ENCODE measurements around the gene KRT14.
"Not testable (repeated sequence)": the region's sequence is repeated elsewhere in the genome, so short reads cannot be mapped to it uniquely, and the experiment has no call there.

The KRT14 gene

DNA sequence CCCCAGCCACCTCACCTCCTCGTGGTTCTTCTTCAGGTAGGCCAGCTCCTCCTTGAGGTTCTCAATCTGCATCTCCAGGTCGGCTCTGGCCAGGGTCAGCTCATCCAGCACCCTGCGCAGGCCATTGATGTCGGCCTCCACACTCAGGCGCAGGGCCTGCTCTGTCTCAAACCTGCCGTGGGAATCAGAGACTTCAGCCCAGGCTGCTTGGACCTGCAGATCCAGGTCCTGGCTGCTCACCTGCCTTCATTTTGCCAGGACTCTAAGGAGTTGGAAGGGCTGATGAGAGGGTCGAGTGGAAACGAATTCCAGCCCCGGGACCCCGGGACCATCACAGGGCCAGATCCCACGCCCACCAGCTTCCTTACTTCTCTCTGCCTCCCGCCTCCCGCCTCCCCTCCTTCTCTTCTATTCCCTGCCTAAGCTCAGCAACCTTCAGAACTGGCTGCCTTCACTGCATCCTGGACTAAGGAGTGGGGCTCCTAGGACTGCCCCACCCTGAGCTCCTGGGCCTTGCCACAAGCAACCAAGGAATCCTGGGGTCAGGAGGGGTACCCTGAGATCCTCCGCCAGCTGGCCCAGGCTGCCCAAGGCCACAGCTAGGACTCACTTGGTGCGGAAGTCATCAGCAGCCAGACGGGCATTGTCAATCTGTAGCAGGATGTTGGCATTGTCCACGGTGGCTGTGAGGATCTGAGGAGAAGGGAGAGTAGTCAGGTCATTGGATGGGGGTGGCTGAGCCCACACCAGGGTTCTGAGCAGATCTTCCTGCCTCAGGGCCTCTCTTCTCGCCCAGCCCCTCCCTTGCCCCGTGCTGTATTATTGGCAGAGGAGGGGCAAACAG lies 35.9 kb upstream of the KRT14 start:
- DNase-seq: not testable (repeated sequence)

DNA sequence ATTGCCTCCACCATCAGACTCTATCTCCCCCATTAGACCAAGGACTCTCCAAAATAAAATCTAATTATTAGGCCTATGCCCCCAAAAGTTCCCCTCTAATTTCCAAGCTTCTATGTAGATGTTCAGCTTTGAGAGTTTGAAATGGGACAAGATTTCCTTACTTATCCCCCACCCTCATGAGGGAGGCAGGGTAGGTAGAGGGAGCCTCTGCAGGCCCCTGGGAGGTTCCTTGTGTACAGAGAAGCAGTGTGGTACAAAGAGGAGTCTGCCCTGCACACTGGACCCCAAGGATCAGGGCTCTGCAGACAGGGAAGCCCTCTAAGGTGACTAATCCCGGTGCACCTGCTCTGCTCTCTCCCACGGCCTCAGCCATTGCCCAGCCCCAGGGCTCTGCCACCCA lies 35.2 kb upstream of the KRT14 start:
- no peak for DNase-seq

DNA sequence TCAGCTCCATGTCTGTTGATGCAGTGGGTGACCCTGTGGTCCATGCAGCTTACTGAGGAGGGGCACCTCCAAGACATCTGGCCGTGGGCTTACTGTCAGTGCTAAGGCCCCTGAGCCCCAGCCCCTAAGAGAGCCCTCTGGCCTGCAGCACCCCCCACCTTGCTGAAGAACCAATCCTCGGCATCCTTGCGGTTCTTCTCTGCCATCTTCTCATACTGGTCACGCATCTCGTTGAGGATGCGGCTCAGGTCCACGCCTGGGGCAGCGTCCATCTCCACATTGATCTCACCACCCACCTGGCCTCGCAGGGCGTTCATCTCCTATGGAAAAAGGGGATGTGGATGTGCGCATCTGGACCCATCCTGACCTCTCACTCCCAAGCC lies 34.7 kb upstream of the KRT14 start:
- not testable (repeated sequence) for DNase-seq

DNA sequence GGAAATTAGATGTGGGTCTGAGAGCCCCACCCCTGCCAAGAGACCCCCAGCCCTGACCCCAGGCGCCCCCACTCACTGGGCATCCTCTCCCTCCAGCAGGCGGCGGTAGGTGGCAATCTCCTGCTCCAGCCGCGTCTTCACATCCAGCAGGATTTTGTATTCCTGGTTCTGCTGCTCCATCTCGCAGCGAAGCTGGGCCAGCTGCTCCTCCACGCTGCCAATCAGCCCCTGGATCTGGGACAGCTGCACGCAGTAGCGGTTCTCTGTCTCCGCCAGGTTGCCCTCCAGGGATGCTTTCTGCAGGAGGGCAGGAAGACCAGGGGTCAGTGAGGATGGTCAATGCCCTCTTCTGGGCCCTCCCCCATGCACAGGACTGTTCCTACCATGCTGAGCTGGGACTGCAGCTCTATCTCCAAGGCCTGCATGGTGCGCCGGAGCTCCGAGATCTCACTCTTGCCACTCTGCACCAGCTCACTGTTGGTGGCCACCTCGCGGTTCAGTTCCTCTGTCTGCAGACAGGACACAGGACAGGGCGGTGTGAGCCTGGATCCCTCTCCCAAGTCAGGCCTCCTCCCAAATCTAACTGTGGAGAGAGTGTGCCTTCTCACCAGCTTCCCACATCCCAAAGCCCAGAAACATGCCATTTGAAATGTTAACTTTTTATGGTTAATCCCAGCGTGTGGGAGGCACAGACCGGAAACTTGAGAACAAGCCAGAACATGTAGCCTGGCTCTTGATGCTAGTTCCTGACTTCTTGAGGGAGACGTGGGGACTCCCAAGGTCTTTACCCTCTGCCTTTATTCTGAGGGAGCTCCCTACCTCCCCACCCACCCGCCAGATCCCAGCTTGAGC lies 34.1 kb upstream of the KRT14 start:
- no peak for DNase-seq

DNA sequence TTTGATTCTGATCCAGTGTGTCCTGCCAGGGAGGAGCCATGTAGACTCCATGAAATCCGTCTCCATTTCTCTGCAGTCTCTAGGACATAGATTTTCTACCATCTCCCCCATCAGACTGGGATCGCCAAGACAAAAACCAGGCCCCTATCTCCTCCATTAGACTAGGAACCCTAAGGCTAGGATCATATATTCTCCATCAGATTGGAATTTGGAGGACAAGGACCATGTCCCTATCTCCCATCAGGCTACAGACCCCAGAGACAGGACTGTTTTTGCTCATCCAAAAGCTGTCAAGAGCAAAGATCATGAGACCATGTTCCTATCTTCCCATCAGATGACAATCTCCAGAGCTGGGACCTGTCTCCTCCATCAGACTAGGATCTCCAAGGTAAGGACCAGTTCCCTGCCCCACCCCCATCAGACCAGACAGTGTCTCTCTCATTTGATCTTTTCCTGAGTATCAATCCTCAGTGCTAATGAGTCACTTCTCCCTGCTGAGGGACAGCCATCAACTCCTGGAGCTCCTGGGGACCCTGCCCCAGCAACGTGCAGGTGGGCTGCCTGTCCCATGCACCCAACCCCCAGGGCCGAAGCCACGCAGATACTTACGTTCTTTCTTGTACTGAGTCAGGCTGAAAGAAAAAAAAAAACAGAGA lies 33.4 kb upstream of the KRT14 start:
- not testable (repeated sequence) for DNase-seq

DNA sequence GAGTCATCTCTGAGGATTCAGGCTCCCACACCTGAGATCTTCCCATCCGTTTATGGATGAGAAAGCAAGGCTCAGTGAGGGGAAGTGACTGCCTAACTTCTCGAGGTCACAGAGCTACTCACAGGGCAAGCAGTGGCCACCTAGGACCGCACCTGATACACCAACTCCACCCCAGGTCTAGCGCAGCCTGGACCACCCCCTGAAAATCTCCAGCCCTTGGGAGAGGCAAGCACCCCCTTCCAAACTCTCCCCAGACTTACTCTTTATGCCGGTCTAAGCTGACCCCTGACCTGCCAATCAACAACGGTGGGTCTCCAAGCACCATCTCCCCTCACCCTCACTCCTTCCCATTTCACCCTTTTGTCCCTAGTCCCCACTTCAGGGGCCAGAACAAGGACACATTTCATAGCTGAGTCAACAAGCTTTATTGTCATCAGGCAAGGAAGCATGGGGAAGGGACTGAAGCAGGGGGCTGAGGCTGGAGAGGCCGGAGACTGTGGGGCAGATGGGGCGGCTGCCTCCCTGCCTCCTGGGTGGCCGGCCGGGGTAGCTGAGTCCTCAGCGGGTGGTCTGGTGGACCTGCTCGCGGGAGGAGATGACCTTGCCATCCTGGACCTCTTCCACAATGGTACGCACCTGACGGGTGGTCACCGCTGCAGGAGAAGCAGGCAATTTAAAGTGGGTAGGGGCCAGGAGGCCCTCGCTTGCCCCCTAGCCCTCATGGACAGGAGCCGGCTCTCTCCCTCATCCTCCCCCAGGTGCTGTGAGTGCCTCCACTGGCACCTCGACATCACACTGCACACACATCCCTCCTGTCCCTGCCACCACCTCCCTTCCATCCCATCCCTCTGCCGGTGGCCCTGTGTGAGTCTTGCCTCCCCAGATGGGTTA lies 32.6 kb upstream of the KRT14 start:
- no peak for DNase-seq

DNA sequence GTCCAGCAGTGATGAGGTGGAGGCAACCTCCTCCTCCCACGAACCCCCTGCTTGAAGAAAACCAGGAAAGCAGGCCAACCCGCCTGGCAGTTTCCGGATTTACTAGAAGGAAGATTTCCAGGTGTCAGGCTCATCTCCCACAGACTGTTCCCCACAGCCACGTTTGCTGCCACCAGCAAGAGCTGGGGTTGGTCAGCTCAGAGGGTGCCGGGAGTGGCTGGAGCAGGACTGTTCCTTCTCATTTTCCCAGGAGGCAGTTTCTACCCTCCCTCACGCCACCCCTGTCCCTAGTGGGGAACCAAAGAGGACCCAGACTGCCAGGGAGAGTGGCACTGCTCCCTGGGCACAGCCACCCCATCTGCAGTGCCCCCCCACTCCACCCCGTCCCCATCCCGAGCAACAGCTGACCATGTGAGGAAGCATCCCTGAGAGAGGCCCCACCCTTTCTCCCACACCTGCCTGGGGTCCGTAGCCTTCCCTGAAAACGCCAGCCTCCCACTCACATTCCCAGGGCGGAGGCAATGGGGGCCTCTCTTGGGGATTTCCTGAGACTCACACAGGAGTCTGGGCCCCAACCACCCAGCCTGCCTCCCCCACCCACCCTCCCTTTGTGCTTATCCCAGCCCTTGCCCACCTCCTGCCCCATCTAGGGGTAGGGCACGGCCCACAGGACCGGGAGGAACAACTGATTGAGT lies 31.8 kb upstream of the KRT14 start:
- DNase-seq: no peak

DNA sequence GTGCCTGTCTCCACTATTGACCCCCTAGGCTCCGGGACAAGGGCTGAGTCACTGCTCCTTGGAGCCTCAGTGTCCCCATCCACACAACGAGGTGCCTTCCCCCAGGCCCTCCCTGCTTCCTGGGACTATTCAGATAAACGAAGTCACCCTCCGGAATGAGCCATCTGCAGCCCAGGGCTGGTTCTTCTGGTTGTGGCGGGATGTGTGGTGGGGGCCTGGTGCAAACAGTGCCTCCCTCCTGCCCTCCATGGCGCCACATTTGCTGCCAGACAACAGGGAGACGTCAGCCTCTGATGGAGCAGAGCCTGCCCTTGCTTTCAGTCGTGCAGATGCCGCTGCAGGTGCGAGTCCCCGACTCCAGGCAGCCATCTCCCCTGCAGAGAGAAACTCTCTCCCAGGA lies 31.0 kb upstream of the KRT14 start:
- DNase-seq: no peak

DNA sequence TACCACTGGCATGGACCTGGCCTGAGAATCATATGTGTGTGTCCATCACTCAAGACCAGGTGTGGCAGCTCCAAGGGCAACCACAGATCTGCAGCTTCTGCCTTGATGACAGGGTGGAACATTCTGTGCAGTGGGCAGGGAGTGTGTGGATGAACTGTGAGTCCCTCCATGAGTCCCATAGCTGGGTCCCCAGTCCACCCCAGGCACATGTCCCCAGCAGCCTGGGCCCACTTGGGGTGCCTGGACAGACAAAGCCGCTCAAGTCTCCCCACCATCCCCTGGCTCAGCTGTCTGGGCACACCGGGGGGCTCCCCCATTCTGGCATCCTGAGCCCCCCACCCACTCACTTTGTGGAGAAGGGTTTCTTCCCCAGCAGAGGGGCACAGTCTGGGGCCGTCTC lies 30.4 kb upstream of the KRT14 start:
- no peak for DNase-seq

DNA sequence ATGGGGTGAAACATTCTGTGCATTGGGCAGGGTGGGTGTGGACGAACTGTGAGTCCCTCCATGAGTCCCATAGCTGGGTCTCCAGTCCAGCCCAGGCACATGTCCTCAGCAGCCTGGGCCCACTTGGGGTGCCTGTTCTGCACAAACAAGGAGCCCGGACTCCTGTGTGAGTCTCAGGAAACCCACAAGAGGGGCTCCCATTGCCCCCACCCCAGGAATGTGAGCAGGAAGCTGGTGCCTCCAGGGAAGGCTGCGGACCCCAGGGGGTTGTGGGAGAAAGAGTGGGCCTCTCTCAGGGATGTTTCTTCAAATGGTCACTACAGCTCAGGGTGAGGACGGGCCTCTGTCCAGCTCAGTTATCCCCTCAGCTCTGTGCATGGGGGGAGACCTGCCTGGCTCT lies 29.8 kb upstream of the KRT14 start:
- DNase-seq: not testable (repeated sequence)

DNA sequence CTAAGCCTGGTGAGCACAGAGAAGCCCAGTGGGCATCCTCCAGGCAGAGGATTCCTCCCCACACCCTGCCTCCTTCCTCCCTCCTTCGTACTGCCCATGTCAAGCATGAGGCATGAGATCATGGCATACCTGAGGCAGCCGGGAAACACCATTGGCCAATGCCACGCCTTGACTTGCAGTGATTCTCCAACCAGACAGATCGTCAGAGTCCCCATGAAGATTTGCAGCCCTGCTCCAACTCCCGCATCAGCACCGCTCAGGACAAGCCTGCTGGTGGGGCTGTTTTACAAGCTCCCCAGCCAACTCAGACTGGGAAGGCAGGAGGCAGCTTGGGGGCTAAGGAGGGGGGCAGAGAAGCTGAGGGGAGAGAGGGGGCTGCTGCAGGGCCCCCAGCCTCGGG lies 28.8 kb upstream of the KRT14 start:
- no peak for DNase-seq

DNA sequence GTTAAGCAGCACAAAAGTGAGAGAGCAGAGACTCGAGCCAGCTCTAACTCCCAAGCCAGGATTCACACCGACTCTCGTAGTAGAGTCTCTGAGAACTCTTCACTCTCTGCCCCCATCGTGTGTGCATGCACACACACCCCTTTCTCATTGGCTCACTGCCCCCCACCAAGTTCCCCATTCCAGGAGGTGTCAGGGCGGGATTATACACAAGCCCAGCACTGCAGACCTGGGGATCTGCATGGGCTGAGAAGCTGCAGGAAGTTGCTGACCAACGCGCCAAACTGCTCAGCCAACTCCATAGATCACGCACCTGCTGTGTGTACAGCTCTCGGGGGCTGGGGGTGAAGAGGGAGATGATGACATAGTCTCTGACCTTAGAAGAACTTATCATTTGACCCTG lies 28.1 kb upstream of the KRT14 start:
- not testable (repeated sequence) for DNase-seq

DNA sequence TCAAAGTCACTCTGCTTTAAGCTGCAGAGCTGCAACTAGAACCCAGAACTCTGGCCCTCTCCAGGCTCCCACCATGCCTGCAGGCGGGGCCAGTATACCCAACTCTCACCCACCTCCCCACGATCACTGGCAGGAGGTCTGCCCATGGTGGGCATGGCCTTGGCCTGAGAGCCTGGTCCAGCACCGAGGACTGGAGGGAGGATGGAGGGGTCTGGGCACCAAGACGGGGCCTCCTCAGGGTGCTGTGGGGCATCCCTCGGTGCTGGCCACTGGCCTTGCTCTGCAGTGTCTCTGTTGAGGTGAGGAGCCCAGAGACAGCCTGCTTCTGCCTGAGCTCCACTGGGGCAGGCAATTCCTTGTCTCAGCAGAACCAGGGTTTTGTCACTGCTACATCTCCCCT lies 27.4 kb upstream of the KRT14 start:
- no peak for DNase-seq

DNA sequence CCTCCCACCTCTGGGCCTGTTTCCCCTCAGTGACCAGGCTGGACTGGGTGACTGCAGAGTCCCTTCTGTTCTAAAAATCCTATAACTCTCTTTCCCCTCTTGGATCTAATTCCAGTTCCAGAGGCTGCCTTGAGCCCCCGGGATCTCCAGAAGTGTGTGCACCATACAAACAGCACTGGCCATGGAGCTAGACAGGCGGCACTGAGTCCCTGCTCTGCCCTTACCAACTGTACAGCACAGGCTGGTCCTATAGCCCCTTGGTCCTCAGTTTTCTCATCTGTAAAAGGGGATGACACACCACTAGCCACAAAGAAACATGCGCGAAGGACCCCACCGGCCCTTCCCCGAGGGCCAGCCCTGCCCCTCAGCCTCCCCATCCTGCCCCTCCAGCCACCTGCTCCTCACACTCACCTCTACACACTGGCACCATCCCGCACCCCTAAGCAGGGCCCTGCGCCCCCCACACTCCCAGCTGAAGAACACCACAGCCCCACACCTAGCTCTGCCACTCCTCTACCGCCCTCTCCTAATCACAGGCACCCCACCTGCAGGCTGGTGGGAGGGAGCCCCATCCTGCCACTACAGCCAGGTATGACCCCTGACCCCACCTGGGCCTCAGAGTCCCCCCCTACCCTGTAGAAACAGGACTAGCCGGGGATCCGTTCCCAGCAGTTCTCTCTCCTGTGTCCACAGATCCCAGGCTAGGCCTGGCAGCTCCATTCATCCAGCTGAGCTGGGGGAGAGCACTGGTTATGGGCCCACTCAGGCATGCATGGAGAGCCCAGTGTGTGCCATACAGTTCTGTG lies 26.8 kb upstream of the KRT14 start:
- DNase-seq: no peak

DNA sequence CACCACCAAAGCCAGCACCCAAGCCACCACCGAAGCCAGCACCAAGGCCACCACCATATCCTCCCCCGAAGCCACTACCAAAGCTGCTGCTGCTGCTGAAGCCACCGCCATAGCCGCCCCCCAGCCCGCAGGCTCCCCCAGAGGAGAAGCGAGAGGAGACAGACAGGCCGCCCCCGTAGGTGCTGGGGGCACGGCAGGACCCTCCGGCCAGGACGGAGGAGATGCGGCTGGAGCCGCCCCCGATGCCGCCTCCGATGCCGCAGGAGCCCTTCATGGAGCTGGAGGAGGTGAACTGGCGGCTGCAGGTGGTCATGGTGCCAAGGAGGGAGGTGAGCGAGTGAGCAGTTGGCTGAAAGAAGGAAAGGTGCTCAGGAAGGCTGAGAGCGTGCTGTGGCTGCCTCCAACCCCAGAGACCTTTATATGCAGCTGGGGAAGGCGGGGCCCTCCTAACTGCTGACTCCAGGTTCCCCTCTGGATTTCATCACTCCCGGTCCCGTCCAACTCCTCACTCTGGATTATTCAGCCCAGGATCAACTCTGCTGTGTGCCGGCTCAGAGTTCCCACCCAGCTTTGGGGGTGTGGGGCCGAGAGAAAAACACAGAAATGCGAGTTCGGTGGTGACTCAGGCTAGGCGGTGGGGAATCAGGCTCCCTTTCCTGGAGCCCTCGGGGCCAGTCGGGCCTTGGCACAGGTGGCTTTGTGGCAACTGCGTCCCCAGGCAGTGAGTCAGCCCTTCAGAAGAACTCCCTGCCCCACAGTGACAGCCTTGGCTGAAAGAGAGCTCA lies 25.9 kb upstream of the KRT14 start, which contains the start of gene KRT16:
Gene KRT16, minus strand, starts transcription at position 392 of the 785 bp plus-strand sequence. Its CDS starts 79 bp downstream, at position 313.
- not testable (repeated sequence) for DNase-seq

DNA sequence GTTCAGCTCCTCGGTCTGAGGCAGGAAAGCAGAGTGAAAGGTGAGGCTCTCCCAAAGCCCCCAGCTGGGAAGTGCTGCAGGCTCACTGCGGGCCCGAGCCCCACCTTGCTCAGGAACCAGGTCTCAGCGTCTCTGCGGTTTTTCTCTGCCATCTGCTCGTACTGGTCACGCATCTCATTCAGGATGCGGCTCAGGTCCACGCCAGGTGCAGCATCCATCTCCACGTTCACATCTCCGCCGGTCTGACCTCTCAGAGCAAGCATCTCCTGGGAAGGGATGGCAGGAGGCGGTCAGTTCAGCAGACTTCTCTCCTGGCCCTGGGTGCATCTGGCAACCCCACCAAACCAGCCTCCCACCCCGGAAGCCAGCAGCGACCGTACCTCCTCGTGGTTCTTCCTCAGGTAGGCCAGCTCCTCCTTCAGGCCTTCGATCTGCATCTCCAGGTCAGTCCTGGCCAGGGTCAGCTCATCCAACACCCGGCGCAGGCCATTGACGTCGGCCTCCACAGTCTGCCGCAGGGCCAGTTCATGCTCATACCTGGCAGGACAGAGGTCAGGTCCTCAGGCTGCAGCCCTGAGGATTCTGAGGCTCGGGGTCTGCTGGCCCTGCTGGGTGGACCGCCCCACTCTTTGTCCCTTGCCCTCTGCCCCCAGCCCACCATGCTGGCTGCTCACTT lies 24.4 kb upstream of the KRT14 start:
- DNase-seq: no peak

DNA sequence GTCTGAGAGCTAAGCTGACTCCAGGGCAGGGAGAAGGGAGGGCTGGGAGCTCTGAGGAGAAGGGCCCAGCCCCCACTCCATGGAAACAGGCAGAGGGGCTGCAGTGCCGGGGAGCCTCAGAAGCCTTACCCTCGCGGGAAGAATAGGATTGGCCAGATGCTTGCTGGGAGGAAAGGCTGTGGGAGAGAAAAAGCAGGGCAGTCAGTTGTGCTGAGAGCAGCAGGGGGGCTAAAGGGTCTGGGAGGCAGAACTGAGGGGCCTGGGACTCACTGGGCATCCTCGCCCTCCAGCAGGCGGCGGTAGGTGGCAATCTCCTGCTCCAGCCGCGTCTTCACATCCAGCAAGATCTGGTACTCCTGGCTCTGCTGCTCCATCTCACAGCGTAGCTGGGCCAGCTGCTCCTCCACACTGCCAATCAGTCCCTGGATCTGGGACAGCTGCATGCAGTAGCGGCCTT lies 23.4 kb upstream of the KRT14 start:
- DNase-seq: not testable (repeated sequence)

DNA sequence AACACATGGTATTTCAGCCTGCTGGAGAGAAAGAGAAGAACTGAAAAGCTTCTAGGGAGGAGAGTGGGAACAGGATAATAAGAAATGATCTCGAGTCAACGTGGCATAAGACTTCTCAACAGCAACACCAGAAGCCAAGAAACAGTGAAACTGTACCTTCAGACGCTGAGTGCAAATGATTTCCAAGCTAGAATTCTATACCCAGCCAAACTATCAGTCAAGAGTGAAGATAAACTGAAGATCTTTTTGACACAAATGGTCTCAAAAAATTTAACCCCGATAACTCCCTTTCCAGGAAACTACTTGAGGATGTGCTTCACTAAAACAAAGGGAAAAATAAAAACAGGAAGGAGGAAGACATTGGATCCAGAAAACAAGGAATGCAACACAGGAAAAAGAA lies 20.2 kb upstream of the KRT14 start:
- not testable (repeated sequence) for DNase-seq

DNA sequence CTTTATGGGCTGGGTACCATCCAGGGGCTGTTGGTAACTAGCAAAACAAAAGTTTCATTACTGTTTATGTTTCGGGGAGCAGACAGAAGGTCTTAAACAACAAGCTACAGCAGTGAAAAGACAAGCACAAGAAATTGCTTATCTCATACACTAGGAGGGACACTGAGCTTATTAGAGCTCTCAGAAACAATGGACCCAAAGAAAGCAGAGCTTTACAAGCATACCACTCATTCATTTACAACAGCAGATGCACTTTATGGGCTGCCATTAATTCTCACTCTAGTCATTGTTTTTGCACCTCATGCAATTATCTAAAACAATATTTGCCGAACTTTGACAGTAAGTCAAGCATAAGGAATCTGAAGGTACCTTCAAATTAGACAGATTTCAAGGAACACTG lies 15.8 kb upstream of the KRT14 start:
- no peak for DNase-seq

Data from activated naive CD4-positive, alpha-beta T cell (primary cell).